Coronary artery (tissue), 2 donors: Measurements from ENCODE around the gene CHD5.

Source experiments
- DNase-seq: peaks from one replicate; pipeline ENCODE4 v3.0.0-alpha.2; 2017; ENCODE audit warnings: low spot score
- H3K27ac ChIP-seq, 2 donors: fragments of 200-600 bp; sonication (generic); one replicate each; pipeline ENCODE4 v1.5.1; 2016 to 2019
- H3K4me3 ChIP-seq: fragments of 200-600 bp; sonication (generic); 2 replicates; pipeline ENCODE4 v1.5.1; 2016; ENCODE audit warnings: mild to moderate bottlenecking, moderate library complexity
- TF ChIP-seq, protein P1 (sequence below): fragments of 200-600 bp; sonication (generic); IDR thresholded peaks from one replicate; pipeline ENCODE4 v1.5.1; 2019; ENCODE audit warnings: antibody characterized with exemption

CHD5 gene

DNA sequence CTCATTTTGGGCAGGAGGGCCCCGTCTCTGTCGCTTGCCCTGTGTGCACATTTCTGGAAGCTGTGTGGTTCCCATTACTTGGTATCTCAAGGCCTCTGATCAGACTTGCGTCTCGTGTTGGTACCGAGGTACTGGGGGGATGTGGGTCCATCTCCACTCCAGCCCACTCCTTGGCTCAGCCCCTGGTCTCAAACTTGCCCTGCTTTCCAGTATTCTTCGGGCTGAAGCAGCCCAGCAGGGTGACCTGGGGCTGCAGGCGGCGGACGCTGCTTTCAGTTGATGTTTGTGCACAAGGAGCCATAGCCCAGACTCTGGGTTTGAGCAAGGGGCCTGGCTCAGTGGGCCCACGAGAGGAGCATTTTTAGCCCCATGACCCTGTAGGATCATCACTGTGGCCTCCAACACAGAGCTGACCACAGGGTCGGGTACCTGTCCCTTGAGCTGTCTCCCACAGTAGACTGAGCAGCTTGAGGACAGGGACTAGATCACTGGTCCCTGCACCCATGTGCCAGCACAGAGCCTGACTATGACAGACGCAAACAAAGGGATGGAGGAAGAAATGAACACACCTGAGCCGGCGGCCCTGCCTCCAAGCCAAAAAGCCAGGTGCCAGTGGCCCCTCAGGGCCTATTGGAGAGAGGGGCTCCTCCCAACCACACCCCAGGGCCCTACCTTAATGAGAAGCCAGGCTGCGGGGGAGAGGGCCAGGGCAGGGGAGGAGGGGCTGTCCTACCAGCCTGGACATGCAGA is 46.8 kb downstream of the CHD5 start:
- no peak for DNase-seq
- Histone ChIP-seq H3K4me3 (no peak overlapping the region), H3K27ac (no peak overlapping the region)
- TF ChIP-seq, protein P1, sequence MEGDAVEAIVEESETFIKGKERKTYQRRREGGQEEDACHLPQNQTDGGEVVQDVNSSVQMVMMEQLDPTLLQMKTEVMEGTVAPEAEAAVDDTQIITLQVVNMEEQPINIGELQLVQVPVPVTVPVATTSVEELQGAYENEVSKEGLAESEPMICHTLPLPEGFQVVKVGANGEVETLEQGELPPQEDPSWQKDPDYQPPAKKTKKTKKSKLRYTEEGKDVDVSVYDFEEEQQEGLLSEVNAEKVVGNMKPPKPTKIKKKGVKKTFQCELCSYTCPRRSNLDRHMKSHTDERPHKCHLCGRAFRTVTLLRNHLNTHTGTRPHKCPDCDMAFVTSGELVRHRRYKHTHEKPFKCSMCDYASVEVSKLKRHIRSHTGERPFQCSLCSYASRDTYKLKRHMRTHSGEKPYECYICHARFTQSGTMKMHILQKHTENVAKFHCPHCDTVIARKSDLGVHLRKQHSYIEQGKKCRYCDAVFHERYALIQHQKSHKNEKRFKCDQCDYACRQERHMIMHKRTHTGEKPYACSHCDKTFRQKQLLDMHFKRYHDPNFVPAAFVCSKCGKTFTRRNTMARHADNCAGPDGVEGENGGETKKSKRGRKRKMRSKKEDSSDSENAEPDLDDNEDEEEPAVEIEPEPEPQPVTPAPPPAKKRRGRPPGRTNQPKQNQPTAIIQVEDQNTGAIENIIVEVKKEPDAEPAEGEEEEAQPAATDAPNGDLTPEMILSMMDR: no peak

DNA sequence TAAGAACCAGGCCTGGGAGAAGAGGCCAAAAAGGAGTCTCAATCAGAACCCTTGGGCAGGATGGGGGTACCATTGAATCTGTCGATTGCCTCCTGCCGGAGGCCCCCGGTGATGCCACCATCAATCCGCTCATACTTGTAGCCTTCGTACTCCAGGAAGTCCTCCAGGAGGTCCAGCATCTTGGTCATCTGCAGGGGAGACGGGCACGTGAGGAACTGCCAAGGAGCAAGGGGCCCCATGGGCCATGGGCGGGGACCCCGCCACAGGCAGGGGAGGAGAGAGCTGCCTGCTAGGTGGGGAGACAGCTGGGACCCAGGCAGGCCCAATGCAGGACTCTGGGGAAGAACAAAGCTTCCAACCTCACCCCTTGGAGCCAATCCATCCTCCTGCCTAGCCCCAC is 48.6 kb downstream of the CHD5 start:
- Histone ChIP-seq H3K27ac (no peak overlapping the region), H3K4me3 (no peak overlapping the region)
- no peak for DNase-seq
- TF ChIP-seq, protein P1: no peak

DNA sequence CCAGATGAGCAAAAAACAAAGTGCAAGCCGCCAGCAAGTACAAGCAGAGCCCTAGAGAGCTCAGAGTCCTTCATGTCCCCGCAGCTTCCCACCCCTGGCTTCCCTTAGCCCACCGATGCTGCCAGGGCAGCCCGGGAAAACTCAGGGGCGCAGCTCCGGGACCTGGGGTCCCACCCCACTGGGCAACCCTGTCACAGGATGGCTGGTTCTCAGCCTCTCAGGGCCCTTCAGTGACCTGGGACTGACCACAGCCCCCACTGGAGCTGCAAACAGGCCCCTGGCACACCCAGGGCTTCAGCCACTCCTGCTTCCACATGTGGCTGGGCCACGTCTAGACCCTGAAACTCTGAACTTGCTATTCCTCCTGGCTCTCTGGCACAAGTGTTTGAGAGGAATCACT is 49.5 kb downstream of the CHD5 start:
- TF ChIP-seq, protein P1: no peak
- DNase-seq: no peak
- Histone ChIP-seq H3K4me3 (no peak overlapping the region), H3K27ac (no peak overlapping the region)

DNA sequence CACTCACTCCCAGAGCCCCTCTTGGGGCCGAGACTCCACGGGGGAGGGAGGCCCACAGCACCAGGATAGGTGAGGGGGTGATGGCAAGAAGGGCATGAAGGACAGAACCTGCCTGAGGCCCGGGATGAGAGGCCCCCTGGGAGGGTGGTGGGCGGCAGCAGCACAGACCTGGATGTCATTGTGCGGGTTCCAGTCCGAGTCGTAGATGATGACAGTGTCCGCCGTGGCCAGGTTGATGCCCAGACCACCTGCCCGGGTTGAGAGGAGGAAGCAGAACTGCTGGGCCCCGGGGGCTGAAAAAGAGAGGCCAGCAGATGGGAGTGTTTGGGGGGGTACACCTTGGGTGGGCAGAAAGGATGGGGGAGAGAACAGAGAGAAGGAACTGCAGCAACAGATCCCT is 50.1 kb downstream of the CHD5 start:
- TF ChIP-seq, protein P1: no peak
- DNase-seq: no peak
- no peak overlapping the region for H3K4me3 ChIP-seq
- H3K27ac ChIP-seq: no peak overlapping the region

DNA sequence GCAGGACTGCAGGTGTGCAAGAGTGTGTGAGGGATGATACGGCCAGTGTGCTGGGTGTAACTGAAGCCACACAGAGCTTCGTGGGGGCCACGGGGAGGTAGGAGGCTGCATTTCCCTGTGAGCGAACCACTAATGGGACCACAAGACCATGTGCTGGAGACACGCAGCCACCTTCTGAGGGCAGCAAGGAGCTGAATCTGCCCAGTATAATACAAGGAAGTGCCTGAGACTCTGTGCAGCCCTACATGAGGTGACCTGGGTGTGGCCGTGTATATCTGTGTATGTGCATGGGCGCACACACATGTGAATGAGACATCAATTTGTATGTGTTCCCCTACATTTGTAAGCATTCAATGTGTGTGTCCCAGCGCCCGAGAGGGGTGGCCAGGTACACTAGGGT is 50.8 kb downstream of the CHD5 start:
- Histone ChIP-seq H3K27ac (no peak overlapping the region), H3K4me3 (no peak overlapping the region)
- TF ChIP-seq, protein P1: no peak
- no peak for DNase-seq

DNA sequence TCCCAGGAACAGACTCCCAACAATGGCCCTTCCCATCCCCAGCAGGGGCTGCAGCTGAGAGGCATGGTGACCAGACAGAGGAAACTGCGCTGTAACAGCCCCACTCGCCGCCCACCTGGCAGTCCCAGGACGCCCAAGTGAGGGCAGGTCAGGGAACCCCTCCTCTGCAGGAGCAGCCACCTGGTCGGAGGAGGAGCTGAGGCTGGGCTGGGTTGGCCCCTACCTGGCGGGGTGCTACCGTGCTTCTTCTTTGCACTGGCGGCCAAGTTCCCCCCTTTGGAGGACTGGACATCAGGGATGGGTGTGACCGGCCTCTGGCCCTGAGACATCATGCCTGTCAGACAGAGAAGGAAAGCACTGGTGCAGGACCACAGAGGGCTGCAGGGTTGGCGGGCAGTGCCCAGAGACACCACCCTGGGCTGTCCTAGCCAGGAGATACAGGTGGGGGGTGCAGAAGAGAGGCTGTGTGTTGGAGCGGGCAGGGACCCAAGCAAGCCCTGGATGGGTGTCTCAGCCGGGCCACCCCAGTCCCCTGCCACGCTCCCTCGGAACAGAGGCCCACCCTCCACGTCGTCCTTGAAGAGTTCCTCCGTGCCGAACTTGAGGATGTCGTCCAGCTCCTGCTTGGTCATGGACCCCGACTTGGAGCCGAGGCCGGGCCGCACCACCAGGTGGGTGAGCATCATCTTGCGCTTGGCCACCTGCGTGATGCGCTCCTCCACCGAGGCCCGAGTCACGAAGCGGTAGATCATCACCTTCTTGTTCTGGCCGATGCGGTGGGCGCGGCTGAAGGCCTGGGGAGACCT is 51.6 kb downstream of the CHD5 start:
- TF ChIP-seq, protein P1: no peak
- no peak overlapping the region for H3K27ac ChIP-seq
- H3K4me3 ChIP-seq: no peak overlapping the region
- DNase-seq: no peak
